ENCODE results near the gene SLC6A18.

SLC6A18 gene
- 0 reads per million in 3 experiments for total RNA-seq

- DNase-seq: no peak
Observed at GRCh38 chr5:1225081-1225480, at the start of gene SLC6A18. Gene SLC6A18, plus strand, starts transcription at chr5:1225381. Its CDS starts 97 bp downstream, at chr5:1225478.

DNA sequence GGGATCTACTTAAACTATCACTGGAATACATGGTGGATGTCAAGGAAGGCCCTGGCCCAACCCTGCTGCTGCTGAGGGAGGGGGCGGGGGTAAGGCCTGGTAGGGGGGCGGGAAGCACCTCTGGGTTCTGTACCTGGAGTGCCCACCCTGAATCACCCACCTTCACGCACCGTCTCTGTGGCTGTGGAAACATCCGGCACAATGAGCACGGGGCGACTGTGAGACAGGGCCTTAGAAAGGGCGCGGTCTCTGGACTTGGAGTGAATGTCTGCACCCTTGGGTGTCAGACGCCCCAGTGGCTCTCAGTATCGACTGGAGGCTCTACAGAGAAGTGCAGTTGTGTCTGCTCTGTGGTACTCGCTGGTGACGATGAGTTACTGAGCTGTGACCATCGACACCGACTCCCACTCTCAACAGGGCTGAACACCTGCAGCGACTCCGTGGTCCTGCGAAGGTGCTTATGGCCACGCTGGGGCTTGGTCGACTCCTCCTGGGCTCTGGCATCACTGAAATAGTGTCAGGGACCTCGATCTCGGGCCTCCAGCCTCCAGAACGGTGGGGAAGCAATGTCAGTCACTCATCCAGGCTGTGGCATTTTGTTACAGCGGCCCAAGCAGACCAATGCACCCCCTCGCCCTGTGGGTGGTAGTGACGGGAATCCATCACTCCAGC lies 49.2 kb upstream of the SLC6A18 start:
- no peak for DNase-seq

DNA sequence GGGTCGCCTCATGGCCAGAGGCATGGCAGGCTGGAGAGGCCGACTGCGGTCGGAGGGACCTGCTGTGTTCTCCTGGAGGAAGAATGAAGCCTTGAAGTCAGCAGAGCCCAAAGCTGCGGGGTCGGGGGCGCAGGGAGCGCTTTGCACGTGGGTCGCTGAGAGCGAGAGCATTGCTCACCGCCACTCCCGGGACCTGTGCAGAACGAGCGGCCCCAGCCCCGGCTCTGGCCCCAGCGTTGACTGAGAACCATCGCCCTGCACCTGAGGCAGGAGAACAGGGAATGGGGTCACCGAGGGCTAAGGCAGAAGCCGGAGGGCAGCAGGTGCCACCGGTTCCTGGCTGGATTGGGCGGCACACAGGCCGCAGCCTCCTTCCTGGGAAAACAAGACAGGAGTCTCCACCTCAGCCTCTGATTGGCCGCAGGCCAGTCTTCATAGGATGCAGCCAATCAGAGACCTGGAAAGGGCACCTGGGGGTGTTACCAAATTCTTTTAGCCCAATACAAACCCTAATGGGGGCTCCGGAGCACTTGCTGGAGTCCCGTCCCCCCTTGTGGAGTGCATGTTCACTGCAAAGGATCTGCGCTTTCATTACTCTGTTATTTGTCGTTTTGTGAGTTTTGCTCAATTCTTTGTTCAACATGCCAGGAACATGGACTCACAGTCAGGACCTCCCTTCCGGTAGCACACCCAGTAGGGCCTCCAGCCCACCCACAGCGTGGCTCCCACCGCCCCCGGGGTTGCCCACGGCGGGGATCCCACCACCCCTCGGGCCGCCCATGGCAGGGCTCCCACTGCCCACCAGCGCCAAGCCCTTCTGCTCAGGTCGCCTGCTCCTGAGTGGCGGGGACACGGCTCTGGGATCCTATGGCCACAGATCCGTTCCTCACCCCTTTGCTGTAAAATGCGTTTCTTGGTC lies 48.4 kb upstream of the SLC6A18 start:
- DNase-seq: no peak

DNA sequence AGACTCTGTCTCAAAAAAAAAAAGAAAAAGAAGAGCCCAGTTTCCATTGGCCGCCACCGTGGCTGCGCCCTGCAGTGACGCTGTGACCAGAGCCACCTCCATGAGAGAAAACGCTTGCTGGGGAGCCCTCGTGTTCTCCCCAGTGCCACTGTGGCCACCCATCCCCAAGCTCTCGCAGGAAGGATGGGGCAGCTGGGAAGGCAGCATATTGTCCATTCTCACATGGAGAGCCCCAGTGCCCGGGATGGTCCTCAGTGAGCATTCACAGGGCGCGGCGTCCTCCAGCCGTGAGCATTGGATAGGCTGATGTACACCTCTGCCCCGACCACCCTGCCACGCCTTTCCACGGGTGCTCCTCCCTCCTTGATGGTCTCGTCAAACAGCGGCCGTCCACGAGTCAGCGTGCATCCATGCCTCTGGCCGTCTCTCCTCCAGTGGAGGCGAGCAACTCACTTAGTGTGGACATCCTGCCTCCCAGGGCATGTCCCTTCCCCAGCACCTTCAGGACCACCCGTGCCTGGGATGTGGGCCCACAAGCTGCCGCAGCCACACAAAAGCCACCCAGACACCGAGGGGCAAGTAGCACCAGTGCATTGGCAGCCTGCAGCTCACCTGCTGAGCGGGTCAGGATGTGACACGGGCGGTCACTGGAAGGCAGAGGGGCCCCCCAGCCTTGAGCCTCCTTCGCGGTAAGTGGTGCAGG lies 47.2 kb upstream of the SLC6A18 start:
- no peak for DNase-seq

DNA sequence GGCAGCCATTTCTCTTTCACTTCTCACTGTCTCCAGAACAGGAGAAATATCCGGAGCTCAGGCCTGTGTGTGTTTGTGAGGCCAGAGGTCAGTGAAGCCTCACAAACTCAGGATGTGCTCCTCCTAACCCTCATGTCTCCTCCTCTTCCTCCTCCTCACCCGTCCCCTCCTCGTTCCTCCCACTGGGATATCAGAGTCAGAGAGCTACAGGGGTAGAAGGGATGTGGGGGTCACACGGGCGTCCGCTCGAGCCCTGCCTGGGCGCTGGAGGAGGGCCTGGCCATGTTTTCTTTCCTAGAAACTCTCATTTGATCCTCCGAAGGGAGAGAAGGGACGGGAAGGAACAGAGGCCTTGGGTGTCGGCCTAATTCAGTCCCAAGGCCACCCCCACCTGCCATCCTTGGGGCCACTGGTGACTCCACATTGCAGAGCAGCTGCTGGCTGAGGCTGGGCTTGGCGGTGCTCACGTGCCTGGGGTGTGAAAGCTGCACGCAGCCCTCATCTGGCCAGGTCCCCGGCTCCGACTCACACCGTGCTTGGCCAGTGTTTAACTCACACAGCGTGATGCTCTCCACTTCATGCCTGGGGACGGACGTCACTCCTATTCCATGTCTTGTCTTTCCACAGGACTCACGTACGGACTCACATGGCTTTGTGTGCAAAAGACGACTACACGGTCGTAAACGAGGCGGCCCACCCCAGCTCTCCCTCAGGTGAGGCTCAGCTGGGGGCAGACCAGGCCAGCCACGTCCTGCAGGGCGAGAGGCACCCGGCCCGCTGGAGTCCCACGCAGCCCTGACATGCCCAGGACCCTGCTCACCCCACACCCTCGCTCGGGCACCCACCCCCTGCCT lies 46.4 kb upstream of the SLC6A18 start:
- no peak for DNase-seq

DNA sequence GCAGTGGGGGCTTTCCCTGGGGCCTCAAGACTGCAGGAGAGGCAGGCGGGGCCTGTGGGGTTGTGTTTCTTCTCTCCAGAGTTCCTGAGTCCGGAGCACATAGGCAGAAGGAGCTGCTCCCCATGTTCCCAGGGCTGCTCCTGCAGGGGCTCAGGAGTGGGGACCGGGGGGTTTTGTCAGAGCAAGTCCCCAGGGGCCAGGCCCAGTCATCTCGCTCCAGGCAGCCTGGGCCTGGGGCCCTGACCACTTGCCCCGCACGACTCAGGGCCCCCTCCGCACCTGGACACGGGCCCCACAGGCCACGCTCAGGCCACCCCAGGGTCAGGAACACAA lies 45.8 kb upstream of the SLC6A18 start:
- DNase-seq: no peak

- no peak for DNase-seq
Observed at GRCh38 chr5:1180096-1180495, 45.1 kb upstream of the SLC6A18 start.

GRCh38 chr5:1180841-1181271 lies 44.3 kb upstream of the SLC6A18 start:
- no peak for DNase-seq

DNA sequence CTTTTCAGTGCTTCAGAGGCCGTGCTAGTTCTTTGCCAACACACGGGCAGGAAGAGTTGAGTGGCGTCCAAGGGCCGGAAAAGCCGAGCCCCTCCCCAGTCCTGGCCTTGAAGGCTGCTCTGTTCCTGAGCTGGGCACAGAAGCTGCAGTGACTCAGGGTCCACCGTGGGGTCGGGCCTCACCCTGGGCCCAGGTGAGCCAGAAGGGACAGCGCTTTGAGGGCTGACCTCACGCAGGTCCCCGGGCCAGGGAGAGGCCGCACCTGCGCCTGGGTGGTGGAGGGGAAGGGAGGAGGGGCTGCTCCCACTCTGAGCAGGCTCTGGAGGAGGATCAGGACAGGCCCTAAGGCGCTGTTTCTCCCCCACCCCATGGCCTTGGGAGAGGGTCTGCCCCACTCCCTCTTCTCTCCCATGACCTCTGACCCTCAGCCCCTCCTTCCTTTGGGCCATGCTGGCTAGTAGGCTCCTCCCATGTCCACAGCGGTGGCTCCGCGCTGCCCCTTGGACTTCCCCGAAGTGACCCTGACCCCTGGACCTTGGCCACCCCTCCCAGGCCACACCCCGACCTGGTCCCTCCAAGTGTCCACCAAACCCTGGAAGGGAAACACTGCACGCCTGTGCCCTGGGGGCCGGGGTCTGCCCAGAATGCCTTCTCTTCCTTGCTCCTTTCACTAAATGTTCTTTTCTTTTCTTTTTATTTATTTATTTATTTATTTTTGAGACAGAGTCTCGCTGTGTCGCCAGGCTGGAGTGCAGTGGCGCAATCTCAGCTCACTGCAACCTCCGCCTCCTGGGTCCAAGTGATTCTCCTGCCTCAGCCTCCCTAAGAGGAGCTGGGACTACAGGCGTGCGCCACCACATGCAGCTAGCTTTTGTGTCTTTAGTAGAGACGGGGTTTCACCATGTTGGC lies 43.5 kb upstream of the SLC6A18 start:
- no peak for DNase-seq

GRCh38 chr5:1182360-1182632 lies 42.9 kb upstream of the SLC6A18 start:
- DNase-seq: no peak

DNA sequence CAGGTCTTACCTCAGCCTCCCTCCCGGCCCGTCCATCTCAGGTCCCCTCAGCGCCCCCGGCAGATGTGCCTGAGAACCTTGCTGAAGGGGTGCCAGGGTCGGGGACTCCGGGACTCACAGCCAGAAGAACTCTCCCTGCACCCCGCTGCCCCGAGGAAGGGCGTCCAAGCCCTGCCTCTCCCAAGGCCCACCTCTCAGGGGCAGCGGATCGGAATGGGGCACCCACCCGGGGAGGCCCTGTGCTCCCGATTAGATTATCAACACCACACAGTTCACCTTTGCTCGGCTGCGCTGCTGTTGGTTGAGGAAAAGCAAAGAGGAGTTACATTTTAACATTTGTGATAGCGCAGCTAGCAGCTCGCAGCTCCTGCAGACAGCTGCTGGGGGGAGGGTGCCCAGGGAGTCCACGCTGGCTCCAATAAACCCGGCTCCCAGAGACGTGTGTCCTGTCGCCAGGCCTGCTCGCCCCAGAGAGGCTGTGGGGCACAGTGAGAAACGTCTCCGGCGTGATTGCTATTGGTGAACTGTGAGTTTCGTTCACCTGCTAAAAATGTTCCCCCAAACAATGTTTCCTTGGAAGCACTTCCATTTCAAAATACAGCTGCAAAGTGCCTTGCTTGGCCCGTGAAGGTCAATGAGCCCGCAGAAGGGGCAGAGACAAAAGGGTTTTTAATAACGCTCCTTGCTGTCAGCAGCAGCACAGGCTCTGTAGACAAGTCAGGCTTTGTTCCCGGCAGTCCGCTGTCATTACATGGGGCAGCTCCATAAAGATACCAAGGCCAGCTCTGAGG lies 42.4 kb upstream of the SLC6A18 start:
- DNase-seq: no peak

DNA sequence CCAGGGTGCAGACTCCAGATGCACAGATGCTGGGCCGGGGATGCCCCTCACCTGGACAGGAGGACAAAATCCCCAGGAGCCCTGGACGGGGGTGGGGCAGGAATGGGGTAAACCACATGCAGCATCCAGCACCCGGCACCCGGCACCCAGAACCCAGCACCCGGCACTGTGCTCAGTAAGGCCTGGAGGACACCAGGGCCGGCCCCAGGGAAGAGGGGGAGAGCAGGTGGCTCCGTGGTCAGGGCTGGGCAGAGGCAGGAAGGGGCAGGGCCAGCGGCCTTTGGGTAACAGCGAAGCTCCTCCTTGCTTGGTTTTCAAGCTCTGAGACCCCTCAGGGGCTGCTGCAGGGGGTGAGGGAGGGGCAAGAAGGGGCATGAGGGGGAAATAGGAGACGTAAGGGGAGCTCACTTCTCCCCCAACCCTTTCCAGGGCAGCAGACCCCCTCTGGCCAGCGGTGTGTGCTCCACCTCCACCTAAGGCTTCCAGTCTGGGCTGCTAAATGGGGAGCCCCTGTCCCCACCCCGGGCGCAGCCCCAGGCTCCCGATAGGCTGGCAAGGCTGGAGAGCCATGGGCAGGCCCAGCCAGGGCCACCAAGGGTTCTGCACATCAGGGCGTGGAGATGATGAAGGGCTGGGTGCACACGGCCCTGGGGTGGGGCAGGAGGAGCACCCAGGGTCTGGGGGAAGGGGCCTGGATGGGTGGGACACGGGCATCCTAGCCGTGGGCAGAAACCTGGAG lies 41.6 kb upstream of the SLC6A18 start:
- no peak for DNase-seq

DNA sequence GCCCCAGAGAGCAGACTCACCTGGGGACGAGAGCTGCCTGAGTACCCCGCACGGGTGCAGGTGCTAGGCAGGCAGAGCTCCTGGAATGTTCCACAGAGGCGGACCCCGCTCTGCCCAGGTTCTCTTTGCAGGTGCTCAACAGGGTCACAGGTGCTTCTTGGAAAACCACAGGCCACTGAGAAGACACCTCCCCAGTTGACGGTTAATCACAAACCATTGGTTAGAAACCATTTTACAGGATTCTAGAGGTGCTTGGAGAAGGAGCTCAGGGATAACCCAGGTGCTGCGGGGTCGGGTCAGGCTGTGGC lies 41.1 kb upstream of the SLC6A18 start:
- no peak for DNase-seq

DNA sequence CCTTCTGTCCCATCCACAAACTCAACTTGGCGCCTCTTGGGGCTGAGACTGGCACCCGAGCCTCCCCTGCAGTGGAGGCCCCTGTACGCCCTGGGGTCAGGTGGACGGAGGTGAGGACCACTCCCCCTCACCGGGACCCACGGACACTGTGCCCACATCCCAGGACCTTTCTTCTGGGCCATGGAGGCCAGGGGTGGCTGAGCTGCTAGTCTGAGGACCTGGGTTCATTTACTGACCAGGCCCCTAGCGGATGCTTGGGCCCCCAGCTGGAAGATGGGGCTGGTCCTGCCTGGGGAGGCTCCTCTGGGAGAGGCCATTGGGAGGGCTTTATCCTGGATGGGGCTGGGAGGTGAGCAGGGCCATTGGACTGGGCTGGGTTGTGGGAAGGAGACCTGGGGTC lies 40.7 kb upstream of the SLC6A18 start:
- DNase-seq: no peak

DNA sequence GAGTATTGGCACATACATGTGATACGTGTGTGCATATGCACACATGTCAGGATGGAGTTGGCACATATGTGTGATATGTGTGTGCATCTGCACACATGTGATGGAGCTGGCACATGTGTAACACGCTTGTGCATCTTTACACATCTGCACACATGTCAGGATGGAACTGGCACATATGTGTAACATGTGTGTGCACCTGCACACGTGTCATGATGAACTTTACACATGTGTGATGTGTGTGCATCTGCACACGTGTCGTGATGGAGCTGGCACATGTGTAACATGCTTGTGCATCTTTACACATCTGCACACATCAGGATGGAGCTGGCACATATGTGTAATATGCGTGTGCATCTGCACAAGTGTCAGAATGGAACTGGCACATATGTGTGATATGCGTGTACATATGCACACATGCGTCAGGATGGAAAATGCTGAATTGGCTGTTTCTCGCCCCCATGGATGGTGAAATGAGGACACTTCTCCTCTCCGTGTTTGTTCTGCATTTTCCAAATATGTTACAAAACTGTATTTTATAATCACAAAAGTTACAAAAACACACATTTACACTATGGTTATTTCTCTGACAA lies 40.0 kb upstream of the SLC6A18 start:
- no peak for DNase-seq

GRCh38 chr5:1185629-1186350 lies 39.4 kb upstream of the SLC6A18 start:
- no peak for DNase-seq

GRCh38 chr5:1186351-1187233 lies 38.6 kb upstream of the SLC6A18 start:
- DNase-seq: no peak
